ENCODE results near the gene TMEM79. TPM values are rescaled to one million over a fixed set of nuclear protein-coding genes. Genes with fewer than 3 reads are reported as not detected.

Gene TMEM79
- polyA plus RNA-seq, 1 of the 3 experiments (the other 2 are of a cell fraction): 4.5 TPM

DNA sequence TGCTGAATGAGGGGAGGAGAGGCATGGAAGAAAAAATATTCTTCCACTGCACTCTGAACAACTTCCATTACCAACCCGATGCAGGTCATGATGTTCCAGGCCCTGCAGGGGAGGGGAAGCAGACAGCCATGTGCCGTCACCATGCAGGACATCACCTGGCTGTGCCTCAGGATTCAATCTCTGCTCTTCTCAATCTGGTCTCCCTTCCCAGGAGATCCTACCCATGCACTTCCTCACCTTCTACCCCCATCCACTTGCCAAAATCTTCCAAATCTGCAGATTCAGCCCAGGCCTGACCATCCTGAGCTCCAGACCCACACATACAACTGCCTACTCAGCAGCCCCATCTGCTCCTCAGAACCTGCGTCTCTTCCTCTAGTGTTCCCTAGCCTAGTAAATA, 30.5 kb upstream of the TMEM79 start:
- TF ChIP-seq RAD21 (IDR thresholded peaks at IDR 0.05; ENCODE audit: low read length): no peak
- TF ChIP-seq, protein P1, sequence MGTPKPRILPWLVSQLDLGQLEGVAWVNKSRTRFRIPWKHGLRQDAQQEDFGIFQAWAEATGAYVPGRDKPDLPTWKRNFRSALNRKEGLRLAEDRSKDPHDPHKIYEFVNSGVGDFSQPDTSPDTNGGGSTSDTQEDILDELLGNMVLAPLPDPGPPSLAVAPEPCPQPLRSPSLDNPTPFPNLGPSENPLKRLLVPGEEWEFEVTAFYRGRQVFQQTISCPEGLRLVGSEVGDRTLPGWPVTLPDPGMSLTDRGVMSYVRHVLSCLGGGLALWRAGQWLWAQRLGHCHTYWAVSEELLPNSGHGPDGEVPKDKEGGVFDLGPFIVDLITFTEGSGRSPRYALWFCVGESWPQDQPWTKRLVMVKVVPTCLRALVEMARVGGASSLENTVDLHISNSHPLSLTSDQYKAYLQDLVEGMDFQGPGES (IDR thresholded peaks at IDR 0.05; ENCODE audit: low read depth, low read length): no peak
- TF ChIP-seq YY1 (IDR thresholded peaks at IDR 0.05; ENCODE audit: low read depth): no peak
- no peak for TF ChIP-seq FOXJ3 (CRISPR knock-in tag; IDR thresholded peaks at IDR 0.05)
- TF ChIP-seq, protein P2, sequence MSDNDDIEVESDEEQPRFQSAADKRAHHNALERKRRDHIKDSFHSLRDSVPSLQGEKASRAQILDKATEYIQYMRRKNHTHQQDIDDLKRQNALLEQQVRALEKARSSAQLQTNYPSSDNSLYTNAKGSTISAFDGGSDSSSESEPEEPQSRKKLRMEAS (IDR thresholded peaks at IDR 0.05; ENCODE audit: low read depth): no peak
- TF ChIP-seq TEAD4 (IDR thresholded peaks at IDR 0.05; ENCODE audit: borderline replicate concordance, insufficient read depth): no peak
- no peak for TF ChIP-seq FOSL2 (IDR thresholded peaks at IDR 0.05; ENCODE audit: borderline replicate concordance, low read depth)
- no peak for TF ChIP-seq EZH2phosphoT487 (IDR thresholded peaks at IDR 0.05; ENCODE audit: borderline replicate concordance, low read depth)
- TF ChIP-seq NFIC (IDR thresholded peaks at IDR 0.05; ENCODE audit: borderline replicate concordance): no peak
- no peak for TF ChIP-seq SIN3A (IDR thresholded peaks at IDR 0.05; ENCODE audit: borderline replicate concordance, low read depth, low read length)
- TF ChIP-seq TAF1 (IDR thresholded peaks at IDR 0.05; ENCODE audit: borderline replicate concordance, low read depth, low read length): no peak
- no peak for TF ChIP-seq NRF1 (IDR thresholded peaks at IDR 0.05; ENCODE audit: low read depth, low read length)
- TF ChIP-seq, protein P3, sequence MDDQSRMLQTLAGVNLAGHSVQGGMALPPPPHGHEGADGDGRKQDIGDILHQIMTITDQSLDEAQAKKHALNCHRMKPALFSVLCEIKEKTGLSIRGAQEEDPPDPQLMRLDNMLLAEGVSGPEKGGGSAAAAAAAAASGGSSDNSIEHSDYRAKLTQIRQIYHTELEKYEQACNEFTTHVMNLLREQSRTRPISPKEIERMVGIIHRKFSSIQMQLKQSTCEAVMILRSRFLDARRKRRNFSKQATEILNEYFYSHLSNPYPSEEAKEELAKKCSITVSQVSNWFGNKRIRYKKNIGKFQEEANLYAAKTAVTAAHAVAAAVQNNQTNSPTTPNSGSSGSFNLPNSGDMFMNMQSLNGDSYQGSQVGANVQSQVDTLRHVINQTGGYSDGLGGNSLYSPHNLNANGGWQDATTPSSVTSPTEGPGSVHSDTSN (IDR thresholded peaks at IDR 0.05): no peak
- no peak for TF ChIP-seq ELF1 (IDR thresholded peaks at IDR 0.05)
- TF ChIP-seq TCF12 (IDR thresholded peaks at IDR 0.05): no peak
- TF ChIP-seq MXI1 (IDR thresholded peaks at IDR 0.05; ENCODE audit: low read depth, low read length): no peak
- ChIA-PET POLR2A (no interaction called here), CTCF (interaction anchor here (0.6 to 0.9 kb wide), 2 partner anchors 28 to 657 kb away, joined by 3 read pairs; no protein-coding TSS in a partner anchor)
- no peak for DNase-seq
- Histone ChIP-seq H2AFZ (ENCODE audit: low read depth) (no peak overlapping the region), H3K9me3 (no peaks in the 10 kb centered on the region), H4K20me1 (ENCODE audit: insufficient read depth) (no peaks in the 10 kb centered on the region), H3K4me2 (no peak overlapping the region), H3K36me3 (replicated peaks in 1 of 2; ENCODE audit: control insufficient read depth in 1 of 2, insufficient read depth in 2 of 2, low read length in 1 of 2) (peaks cover 37 to 78% of the 10 kb centered on the region in 2 experiments), H3K4me3 (ENCODE audit: low read depth in 2 of 2, low read length in 1 of 2) (no peak overlapping the region), H3K4me1 (ENCODE audit: control insufficient read depth in 1 of 2, insufficient read depth in 2 of 2, low read depth in 1 of 2, low read length in 1 of 2) (peaks cover 13 to 70% of the 10 kb centered on the region in 2 experiments; a peak in 3 of 4 replicates), H3K27me3 (ENCODE audit: insufficient read depth) (no peaks in the 10 kb centered on the region), H3K79me2 (ENCODE audit: insufficient read depth) (no peaks in the 10 kb centered on the region), H3K9me2 (no peaks in the 10 kb centered on the region), H3K9ac (no peak overlapping the region), H3K27ac (ENCODE audit: low read depth in 2 of 2, low read length in 1 of 2) (peak overlapping the region in 1 of 2 experiments; percentile 99; a peak in 2 of 4 replicates), H3F3A (replicated peaks; ENCODE audit: insufficient read depth) (peaks cover 13% of the 10 kb centered on the region)
- WGBS (ENCODE audit: low lambda C conversion rate): 88% methylated on average over 3 of the region's 3 CpGs

DNA sequence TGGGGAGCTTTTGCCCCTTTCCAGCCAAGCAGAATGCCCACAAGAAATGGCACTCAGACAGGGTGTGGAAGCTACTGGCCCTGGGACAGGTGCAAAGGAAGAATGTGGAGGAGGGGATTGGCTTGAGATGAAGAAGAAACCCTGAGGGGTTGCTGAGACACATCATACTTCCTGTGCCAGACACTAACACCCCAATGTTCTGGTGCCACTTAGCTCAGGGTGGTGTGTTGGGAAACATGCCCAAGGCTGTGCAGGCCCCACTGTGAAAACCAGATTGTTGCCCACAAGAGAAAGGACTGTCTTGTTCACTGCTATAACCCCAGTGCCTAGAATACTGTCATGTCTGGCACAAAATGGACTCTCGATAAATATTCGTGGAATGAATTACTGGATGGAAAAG, 26.4 kb upstream of the TMEM79 start:
- Histone ChIP-seq H3K9me2 (no peaks in the 10 kb centered on the region), H3K9ac (no peak overlapping the region), H2AFZ (ENCODE audit: low read depth) (no peak overlapping the region), H3K79me2 (ENCODE audit: insufficient read depth) (peaks cover 7% of the 10 kb centered on the region; the same call in 1 of the 2 replicates), H3K4me1 (ENCODE audit: control insufficient read depth in 1 of 2, insufficient read depth in 2 of 2, low read depth in 1 of 2, low read length in 1 of 2) (peaks cover 4 to 41% of the 10 kb centered on the region in 2 experiments; a peak in 3 of 4 replicates), H3K27ac (ENCODE audit: low read depth in 2 of 2, low read length in 1 of 2) (peak overlapping the region in 1 of 2 experiments; percentile 82; a peak in 2 of 4 replicates), H3K9me3 (no peaks in the 10 kb centered on the region), H3K27me3 (ENCODE audit: insufficient read depth) (no peaks in the 10 kb centered on the region), H3K36me3 (replicated peaks in 1 of 2; ENCODE audit: control insufficient read depth in 1 of 2, insufficient read depth in 2 of 2, low read length in 1 of 2) (peaks cover 68% of the 10 kb centered on the region in 2 experiments), H3K4me2 (no peak overlapping the region), H3K4me3 (ENCODE audit: low read depth in 2 of 2, low read length in 1 of 2) (no peak overlapping the region), H4K20me1 (ENCODE audit: insufficient read depth) (peaks cover 2% of the 10 kb centered on the region; the same call in 1 of the 2 replicates), H3F3A (replicated peaks; ENCODE audit: insufficient read depth) (peaks cover 9% of the 10 kb centered on the region)
- no peak for TF ChIP-seq MXI1 (IDR thresholded peaks at IDR 0.05; ENCODE audit: low read depth, low read length)
- TF ChIP-seq JUND (IDR thresholded peaks at IDR 0.05): no peak
- no peak for TF ChIP-seq FOXJ3 (CRISPR knock-in tag; IDR thresholded peaks at IDR 0.05)
- TF ChIP-seq, protein P4, sequence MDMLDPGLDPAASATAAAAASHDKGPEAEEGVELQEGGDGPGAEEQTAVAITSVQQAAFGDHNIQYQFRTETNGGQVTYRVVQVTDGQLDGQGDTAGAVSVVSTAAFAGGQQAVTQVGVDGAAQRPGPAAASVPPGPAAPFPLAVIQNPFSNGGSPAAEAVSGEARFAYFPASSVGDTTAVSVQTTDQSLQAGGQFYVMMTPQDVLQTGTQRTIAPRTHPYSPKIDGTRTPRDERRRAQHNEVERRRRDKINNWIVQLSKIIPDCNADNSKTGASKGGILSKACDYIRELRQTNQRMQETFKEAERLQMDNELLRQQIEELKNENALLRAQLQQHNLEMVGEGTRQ (IDR thresholded peaks at IDR 0.05; ENCODE audit: borderline replicate concordance, low read depth, low read length): no peak
- TF ChIP-seq, protein P1 (IDR thresholded peaks at IDR 0.05; ENCODE audit: low read depth, low read length): no peak
- TF ChIP-seq RAD21 (IDR thresholded peaks at IDR 0.05; ENCODE audit: low read length): no peak
- TF ChIP-seq, protein P5, sequence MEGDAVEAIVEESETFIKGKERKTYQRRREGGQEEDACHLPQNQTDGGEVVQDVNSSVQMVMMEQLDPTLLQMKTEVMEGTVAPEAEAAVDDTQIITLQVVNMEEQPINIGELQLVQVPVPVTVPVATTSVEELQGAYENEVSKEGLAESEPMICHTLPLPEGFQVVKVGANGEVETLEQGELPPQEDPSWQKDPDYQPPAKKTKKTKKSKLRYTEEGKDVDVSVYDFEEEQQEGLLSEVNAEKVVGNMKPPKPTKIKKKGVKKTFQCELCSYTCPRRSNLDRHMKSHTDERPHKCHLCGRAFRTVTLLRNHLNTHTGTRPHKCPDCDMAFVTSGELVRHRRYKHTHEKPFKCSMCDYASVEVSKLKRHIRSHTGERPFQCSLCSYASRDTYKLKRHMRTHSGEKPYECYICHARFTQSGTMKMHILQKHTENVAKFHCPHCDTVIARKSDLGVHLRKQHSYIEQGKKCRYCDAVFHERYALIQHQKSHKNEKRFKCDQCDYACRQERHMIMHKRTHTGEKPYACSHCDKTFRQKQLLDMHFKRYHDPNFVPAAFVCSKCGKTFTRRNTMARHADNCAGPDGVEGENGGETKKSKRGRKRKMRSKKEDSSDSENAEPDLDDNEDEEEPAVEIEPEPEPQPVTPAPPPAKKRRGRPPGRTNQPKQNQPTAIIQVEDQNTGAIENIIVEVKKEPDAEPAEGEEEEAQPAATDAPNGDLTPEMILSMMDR (IDR thresholded peaks at IDR 0.05): no peak
- TF ChIP-seq GATA2 (CRISPR knock-in tag; IDR thresholded peaks at IDR 0.05): no peak
- no peak for TF ChIP-seq GABPA (IDR thresholded peaks at IDR 0.05; ENCODE audit: low read depth)
- no peak for TF ChIP-seq POLR2AphosphoS5 (IDR thresholded peaks at IDR 0.05; ENCODE audit: low read depth, low read length)
- no peak for TF ChIP-seq NRF1 (IDR thresholded peaks at IDR 0.05; ENCODE audit: low read depth, low read length)
- no peak for TF ChIP-seq FOSL2 (IDR thresholded peaks at IDR 0.05; ENCODE audit: borderline replicate concordance, low read depth)
- ChIA-PET POLR2A (interaction anchor here (1.0 kb wide), 2 partner anchors 14 to 19 kb away, joined by 3 read pairs; no protein-coding TSS in a partner anchor), CTCF (interaction anchor here (0.5 to 2.4 kb wide), 13 partner anchors 11 to 129 kb away, joined by 3 to 11 read pairs (median 4); partner anchors contain the start of genes PAQR6 and SMG5)
- DNase-seq: peak; percentile 44
- WGBS (ENCODE audit: low lambda C conversion rate): 53% methylated on average over 2 of the region's 2 CpGs
